Uterus (tissue), 2 donors: Measurements from ENCODE around the gene SLC35F6.

Experiments used
- CTCF ChIP-seq, 4 experiments: fragments of 200-600 bp in 2 of 4; fragments of 450-650 bp in 2 of 4; sonication (generic) in 2 of 4; IDR thresholded peaks; one replicate each; pipeline ENCODE4 v1.5.1; 2016 to 2019; ENCODE audit warnings: antibody characterized with exemption in 4 of 4, mild to moderate bottlenecking in 2 of 4, moderate library complexity in 1 of 4
- POLR2A ChIP-seq, 2 donors: fragments of 450-650 bp; IDR thresholded peaks; one replicate each; pipeline ENCODE4 v1.6.1; 2016; ENCODE audit warnings: antibody characterized with exemption in 2 of 2, mild to moderate bottlenecking in 1 of 2, moderate library complexity in 1 of 2

DNA sequence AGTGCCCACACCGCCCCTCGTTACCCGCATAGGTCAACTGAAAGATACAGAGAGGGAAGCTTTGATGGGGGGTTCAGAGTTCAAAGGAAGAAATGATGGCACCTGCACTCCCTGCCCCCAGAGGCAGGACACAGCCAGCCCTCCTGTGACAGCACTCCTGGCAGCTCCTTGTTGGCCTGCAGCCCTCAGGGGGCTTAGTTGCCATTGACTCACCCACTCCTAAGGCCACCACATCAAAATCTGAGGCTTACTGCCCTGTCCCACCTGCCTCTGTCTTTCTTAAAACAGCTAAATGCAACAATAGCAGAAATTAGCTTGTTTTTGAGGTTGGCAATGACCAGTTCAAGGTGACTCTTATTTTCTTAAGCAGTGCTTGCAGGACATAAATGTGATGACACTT lies 31.6 kb upstream of the SLC35F6 start:
- TF ChIP-seq CTCF (IDR thresholded peaks at IDR 0.05) = no peak
- TF ChIP-seq POLR2A (IDR thresholded peaks at IDR 0.05) = no peak
